HEK293 (cell line): ENCODE measurements around the gene GPR45.

ENCODE experiments used
- CTCF ChIA-PET: fragments of 350-600 bp; formaldehyde crosslinking; extraction: SDS; loops from one replicate; lab custom pipeline; 2021; ENCODE audit warnings: antibody characterized with exemption; lab: Yijun Ruan, JAX
- POLR2A ChIA-PET: fragments of 300-600 bp; formaldehyde crosslinking; extraction: SDS; loops from one replicate; lab custom pipeline; 2020; ENCODE audit warnings: antibody characterized with exemption, inconsistent platforms; lab: Yijun Ruan, JAX
- H3K27ac ChIP-seq: fragments of 200-500 bp; sonication (Bioruptor generic); 2 replicates; pipeline ENCODE4 v1.5.1; 2014; ENCODE audit warnings: low read depth, low read length, control low read depth, inconsistent platforms; ENCODE audit errors: extremely low read depth
- H3K36me3 ChIP-seq, 2 experiments: fragments of 200-500 bp in 1 of 2; sonication (Bioruptor generic) in 1 of 2; 1 replicate in 1 of 2; 2 replicates in 1 of 2; pipeline ENCODE4 v1.5.1; 2014 to 2017; ENCODE audit warnings: inconsistent platforms in 2 of 2, low read length in 2 of 2; ENCODE audit not compliant: control insufficient read depth in 2 of 2, insufficient read depth in 1 of 2
- H3K4me1 ChIP-seq: fragments of 200-500 bp; sonication (Bioruptor generic); 2 replicates; pipeline ENCODE4 v1.5.1; 2014; ENCODE audit warnings: mild to moderate bottlenecking, low read length, inconsistent platforms; ENCODE audit not compliant: control insufficient read depth, insufficient read depth
- H3K4me3 ChIP-seq: 2 replicates; pipeline ENCODE4 v1.5.1; 2011; ENCODE audit warnings: low read depth, mild to moderate bottlenecking, control low read depth, low read length, moderate library complexity
- H3K9me3 ChIP-seq: fragments of 200-500 bp; sonication (Bioruptor generic); 2 replicates; pipeline ENCODE4 v1.5.1; 2014; ENCODE audit warnings: low read depth, low read length, inconsistent platforms; ENCODE audit not compliant: control insufficient read depth, insufficient read depth
- AEBP2 ChIP-seq: fragments of 450-650 bp; formaldehyde crosslinking; IDR thresholded peaks from 2 replicates; pipeline ENCODE4 v1.5.1; 2016; ENCODE audit warnings: missing biosample characterization, missing genetic modification characterization, borderline replicate concordance
- GLIS2 ChIP-seq: fragments of 450-650 bp; formaldehyde crosslinking; IDR thresholded peaks from 2 replicates; pipeline ENCODE4 v1.5.1; 2016; ENCODE audit warnings: missing biosample characterization, missing genetic modification characterization
- KLF8 ChIP-seq: fragments of 450-650 bp; formaldehyde crosslinking; IDR thresholded peaks from 2 replicates; pipeline ENCODE4 v1.5.1; 2016; ENCODE audit warnings: missing biosample characterization, missing genetic modification characterization
- MZF1 ChIP-seq: fragments of 450-650 bp; formaldehyde crosslinking; IDR thresholded peaks from 2 replicates; pipeline ENCODE4 v1.5.1; 2017; ENCODE audit warnings: missing biosample characterization, missing genetic modification characterization, borderline replicate concordance
- ZBTB11 ChIP-seq: fragments of 450-650 bp; formaldehyde crosslinking; conservative IDR thresholded peaks from 2 replicates; pipeline ENCODE4 v1.5.1; 2016; ENCODE audit warnings: low read depth, missing biosample characterization, missing genetic modification characterization
- ZNF10 ChIP-seq: fragments of 450-650 bp; formaldehyde crosslinking; IDR thresholded peaks from 2 replicates; pipeline ENCODE4 v1.5.1; 2017; ENCODE audit warnings: missing biosample characterization, missing genetic modification characterization
- ZNF16 ChIP-seq: fragments of 450-650 bp; formaldehyde crosslinking; IDR thresholded peaks from 2 replicates; pipeline ENCODE4 v1.5.1; 2016; ENCODE audit warnings: low read depth, missing biosample characterization, missing genetic modification characterization
- ZNF280C ChIP-seq: fragments of 450-650 bp; formaldehyde crosslinking; IDR thresholded peaks from 2 replicates; pipeline ENCODE4 v1.5.1; 2016; ENCODE audit warnings: missing biosample characterization, missing genetic modification characterization
- ZNF324 ChIP-seq: fragments of 450-650 bp; formaldehyde crosslinking; IDR thresholded peaks from 2 replicates; pipeline ENCODE4 v1.5.1; 2016; ENCODE audit warnings: missing biosample characterization, missing genetic modification characterization
- ZNF571 ChIP-seq: fragments of 450-650 bp; formaldehyde crosslinking; IDR thresholded peaks from 2 replicates; pipeline ENCODE4 v1.5.0; 2017; ENCODE audit warnings: missing biosample characterization, missing genetic modification characterization
- ZNF621 ChIP-seq: fragments of 450-650 bp; formaldehyde crosslinking; IDR thresholded peaks from 2 replicates; pipeline ENCODE4 v1.5.1; 2017; ENCODE audit warnings: missing biosample characterization, missing genetic modification characterization
- ZNF654 ChIP-seq: fragments of 450-650 bp; formaldehyde crosslinking; IDR thresholded peaks from 2 replicates; pipeline ENCODE4 v1.5.1; 2016; ENCODE audit warnings: low read depth, missing biosample characterization, missing genetic modification characterization
- ZNF830 ChIP-seq: fragments of 450-650 bp; IDR thresholded peaks from 2 replicates; pipeline ENCODE4 v1.5.0; 2018; ENCODE audit warnings: missing biosample characterization, missing genetic modification characterization, low read depth, mild to moderate bottlenecking, moderate library complexity
- ZNF843 ChIP-seq: fragments of 450-650 bp; formaldehyde crosslinking; IDR thresholded peaks from 2 replicates; pipeline ENCODE4 v1.5.1; 2016; ENCODE audit warnings: missing biosample characterization, missing genetic modification characterization

The GPR45 gene

GRCh38 chr2:105241443-105241842 lies at the start of gene GPR45:
GPR45 (plus strand) TSS chr2:105241743; CDS start chr2:105241859, 116 bp downstream.
- ChIA-PET POLR2A (interaction anchor here (0.6 kb wide), 1 partner anchor 28 kb away, joined by 3 read pairs; no protein-coding TSS in a partner anchor), CTCF (interaction anchor here (0.9 to 15.0 kb wide), 6 partner anchors 13 to 127 kb away, joined by 3 to 343 read pairs (median 4); no protein-coding TSS in a partner anchor)
- H3K27ac ChIP-seq, result no peak within 1 kb of the TSS
- no peak within 1 kb of the TSS for H3K4me3 ChIP-seq
- H3K9me3 ChIP-seq, result no peaks in the 10 kb centered on the region
- no peaks in the 10 kb centered on the region for H3K36me3 ChIP-seq
- TF ChIP-seq ZNF280C (tag by site-specific recombination) (no peak), GLIS2 (tag by site-specific recombination) (no peak), ZNF654 (tag by site-specific recombination) (no peak), AEBP2 (tag by site-specific recombination) (no peak)
- no peaks in the 10 kb centered on the region for H3K4me1 ChIP-seq

- Histone ChIP-seq H3K4me3 (no peak overlapping the region), H3K36me3 (no peaks in the 10 kb centered on the region), H3K9me3 (no peaks in the 10 kb centered on the region), H3K27ac (no peak overlapping the region), H3K4me1 (no peaks in the 10 kb centered on the region)
- CTCF ChIA-PET, result interaction anchor here (0.6 kb wide), 2 partner anchors 9 to 716 kb away, joined by 3 to 4 read pairs; no protein-coding TSS in a partner anchor
- TF ChIP-seq ZNF16 (tag by site-specific recombination) (no peak), ZNF830 (tag by site-specific recombination) (no peak), ZNF324 (no peak), MZF1 (tag by site-specific recombination) (no peak), ZNF621 (tag by site-specific recombination) (no peak), ZNF10 (no peak)
- POLR2A ChIA-PET, result no interaction called here
Observed at GRCh38 chr2:105194022-105194675, 47.4 kb upstream of the GPR45 start.

GRCh38 chr2:105196651-105197050 lies 44.9 kb upstream of the GPR45 start:
- CTCF ChIA-PET, result no interaction called here
- TF ChIP-seq ZBTB11 (tag by site-specific recombination) (no peak), KLF8 (tag by site-specific recombination) (no peak), ZNF571 (no peak), ZNF843 (tag by site-specific recombination) (no peak)

More at GRCh38 chr2:105196651-105197050, 44.9 kb upstream of the GPR45 start:
- no peak overlapping the region for H3K4me3 ChIP-seq
- POLR2A ChIA-PET, result no interaction called here
- H3K27ac ChIP-seq, result no peak overlapping the region
- no peaks in the 10 kb centered on the region for H3K36me3 ChIP-seq
- no peaks in the 10 kb centered on the region for H3K4me1 ChIP-seq
- H3K9me3 ChIP-seq, result no peaks in the 10 kb centered on the region
